Panc1 (cell line): ENCODE data around the gene AP1AR. TPM values are rescaled to one million over a fixed set of nuclear protein-coding genes. Genes with fewer than 3 reads are reported as not detected.

Experiments used
- ATAC-seq: fragments of 200-7000 bp; cut with Tn5 transposase; 2 replicates; pipeline ENCODE4 v1.9.1; 2020; ENCODE audit warnings: mild to moderate bottlenecking, moderate library complexity
- BruUV-seq: library from RNA; stranded (reverse); fragments of 400-500 nt; replicated peaks from 2 replicates; lab custom pipeline; 2021; lab: Mats Ljungman, UMichigan
- CTCF ChIA-PET: fragments of 300-600 bp; sonication (Branson Sonifier 250); formaldehyde crosslinking; loops from one replicate; lab custom pipeline; 2022; ENCODE audit warnings: antibody characterized with exemption; lab: Charles Lee
- POLR2A ChIA-PET: fragments of 300-600 bp; sonication (Branson Sonifier 250); formaldehyde crosslinking; loops from one replicate; lab custom pipeline; 2022; ENCODE audit warnings: antibody characterized with exemption; lab: Charles Lee
- DNase-seq: peaks from one replicate; pipeline ENCODE4 v3.0.0-alpha.2; 2010; ENCODE audit warnings: low read depth, low spot score
- H3K27ac ChIP-seq: 2 replicates; pipeline ENCODE4 v1.5.1; 2011; ENCODE audit warnings: mild to moderate bottlenecking, low read length, inconsistent platforms
- H3K27me3 ChIP-seq: fragments of 200-500 bp; sonication (Bioruptor generic); 2 replicates; pipeline ENCODE4 v1.6.0; 2014; ENCODE audit warnings: low read length, inconsistent platforms; ENCODE audit not compliant: control insufficient read depth, insufficient read depth
- H3K36me3 ChIP-seq: fragments of 200-500 bp; sonication (Bioruptor generic); 2 replicates; pipeline ENCODE4 v1.5.1; 2014; ENCODE audit warnings: inconsistent platforms, mild to moderate bottlenecking, low read length, moderate library complexity; ENCODE audit not compliant: control insufficient read depth, insufficient read depth
- H3K4me1 ChIP-seq: 2 replicates; pipeline ENCODE4 v1.5.1; 2011; ENCODE audit warnings: inconsistent platforms, mild to moderate bottlenecking, low read length, moderate library complexity; ENCODE audit not compliant: control insufficient read depth, insufficient read depth
- H3K4me3 ChIP-seq, 2 experiments: 2 replicates each; pipeline ENCODE4 v1.5.1; 2011 to 2012; ENCODE audit warnings: low read depth in 2 of 2, low read length in 2 of 2, mild to moderate bottlenecking in 2 of 2, inconsistent platforms in 1 of 2, moderate library complexity in 1 of 2
- H3K9me3 ChIP-seq: fragments of 200-500 bp; sonication (Bioruptor generic); 2 replicates; pipeline ENCODE4 v1.5.1; 2014; ENCODE audit warnings: low read depth, mild to moderate bottlenecking, inconsistent platforms, low read length, moderate library complexity; ENCODE audit not compliant: control insufficient read depth, insufficient read depth
- CTCF ChIP-seq: fragments of 450-650 bp; IDR thresholded peaks from 2 replicates; pipeline ENCODE4 v1.5.1; 2017; ENCODE audit warnings: mild to moderate bottlenecking
- POLR2AphosphoS5 ChIP-seq: IDR thresholded peaks from 2 replicates; pipeline ENCODE4 v1.6.1; 2012; ENCODE audit warnings: mild to moderate bottlenecking, low read depth, low read length, moderate library complexity
- REST ChIP-seq, 2 experiments: IDR thresholded peaks; 2 replicates each; pipeline ENCODE4 v1.6.1; 2011 to 2012; ENCODE audit warnings: low read depth in 2 of 2, control low read depth in 1 of 2, low read length in 1 of 2, mild to moderate bottlenecking in 1 of 2, moderate library complexity in 1 of 2; ENCODE audit not compliant: insufficient read depth in 1 of 2
- SIN3A ChIP-seq: IDR thresholded peaks from 2 replicates; pipeline ENCODE4 v1.6.1; 2012; ENCODE audit warnings: low read depth, mild to moderate bottlenecking, low read length, moderate library complexity, borderline replicate concordance; ENCODE audit not compliant: insufficient read depth
- TCF7L2 ChIP-seq: IDR thresholded peaks from 2 replicates; pipeline ENCODE4 v1.6.1; 2011; ENCODE audit warnings: mild to moderate bottlenecking, low read depth, low read length, inconsistent platforms
- in situ Hi-C: cut with HindIII; loops from 2 replicates; pipeline ENCODE4 v1.10.0; 2016; ENCODE audit warnings: low sequenced_read_pairs, low pct_unique_long_range_greater_than_20kb
- intact Hi-C: fragments of 100-400 bp; cut with micrococcal nuclease; formaldehyde crosslinking; loops from one replicate; pipeline ENCODE4 v1.10.0; 2022; ENCODE audit not compliant: unreplicated experiment
- total RNA-seq: library from RNA; stranded (reverse); gene quantifications from one replicate; pipeline ENCODE4 v1.2.1, GENCODE V29; 2021; ENCODE audit not compliant: unreplicated experiment

AP1AR gene
- total RNA-seq, 1 experiment from 2014 or later: 18.9 TPM

- CTCF ChIA-PET: no interaction called here
These were observed 48.3 kb upstream of the AP1AR start for GRCh38 chr4:112183252-112183651.

GRCh38 chr4:112184438-112184837 lies 47.1 kb upstream of the AP1AR start:
- in situ Hi-C loops: no loop called here
- intact Hi-C loops: no loop called here
- Histone ChIP-seq H3K4me1 (no peaks in the 10 kb centered on the region), H3K4me3 (no peak overlapping the region), H3K9me3 (no peaks in the 10 kb centered on the region), H3K36me3 (no peaks in the 10 kb centered on the region), H3K27ac (no peak overlapping the region), H3K27me3 (no peaks in the 10 kb centered on the region)
- CTCF ChIA-PET: no interaction called here
- ATAC-seq (no peak), DNase-seq (no peak)
- no TSS peak for BruUV-seq
- POLR2A ChIA-PET: no interaction called here
- no peak for TF ChIP-seq REST (IDR thresholded peaks at IDR 0.05; ENCODE audit: insufficient read depth in 1 of 2, low read depth in 2 of 2, low read length in 1 of 2)
- no peak for TF ChIP-seq CTCF
- no peak for TF ChIP-seq TCF7L2
- no peak for TF ChIP-seq POLR2AphosphoS5
- no peak for TF ChIP-seq SIN3A

More at GRCh38 chr4:112183252-112183651, 48.3 kb upstream of the AP1AR start:
- ATAC-seq: no peak
- BruUV-seq: no TSS peak
- no peak overlapping the region for H3K4me3 ChIP-seq
- TF ChIP-seq POLR2AphosphoS5: no peak
- no peak for TF ChIP-seq SIN3A
- no peak for TF ChIP-seq REST (IDR thresholded peaks at IDR 0.05; ENCODE audit: insufficient read depth in 1 of 2, low read depth in 2 of 2, low read length in 1 of 2)
- no peak for TF ChIP-seq CTCF
- no peak for TF ChIP-seq TCF7L2
- no peak overlapping the region for H3K27ac ChIP-seq
- intact Hi-C loops: no loop called here
- no peaks in the 10 kb centered on the region for H3K9me3 ChIP-seq
- in situ Hi-C loops: no loop called here
- no peak for DNase-seq
- POLR2A ChIA-PET: no interaction called here
- no peaks in the 10 kb centered on the region for H3K4me1 ChIP-seq
- H3K27me3 ChIP-seq: no peaks in the 10 kb centered on the region
- no peaks in the 10 kb centered on the region for H3K36me3 ChIP-seq
